ENCODE results near the gene COG3. TPM values are rescaled to one million over a fixed set of nuclear protein-coding genes. Genes with fewer than 3 reads are reported as not detected.
"Not testable (repeated sequence)": the region's sequence is repeated elsewhere in the genome, so short reads cannot be mapped to it uniquely, and the experiment has no call there.

The COG3 gene
- total and polyA plus RNA-seq, 4 donors: 7.4 to 39.3 (median 26.6) TPM

DNA sequence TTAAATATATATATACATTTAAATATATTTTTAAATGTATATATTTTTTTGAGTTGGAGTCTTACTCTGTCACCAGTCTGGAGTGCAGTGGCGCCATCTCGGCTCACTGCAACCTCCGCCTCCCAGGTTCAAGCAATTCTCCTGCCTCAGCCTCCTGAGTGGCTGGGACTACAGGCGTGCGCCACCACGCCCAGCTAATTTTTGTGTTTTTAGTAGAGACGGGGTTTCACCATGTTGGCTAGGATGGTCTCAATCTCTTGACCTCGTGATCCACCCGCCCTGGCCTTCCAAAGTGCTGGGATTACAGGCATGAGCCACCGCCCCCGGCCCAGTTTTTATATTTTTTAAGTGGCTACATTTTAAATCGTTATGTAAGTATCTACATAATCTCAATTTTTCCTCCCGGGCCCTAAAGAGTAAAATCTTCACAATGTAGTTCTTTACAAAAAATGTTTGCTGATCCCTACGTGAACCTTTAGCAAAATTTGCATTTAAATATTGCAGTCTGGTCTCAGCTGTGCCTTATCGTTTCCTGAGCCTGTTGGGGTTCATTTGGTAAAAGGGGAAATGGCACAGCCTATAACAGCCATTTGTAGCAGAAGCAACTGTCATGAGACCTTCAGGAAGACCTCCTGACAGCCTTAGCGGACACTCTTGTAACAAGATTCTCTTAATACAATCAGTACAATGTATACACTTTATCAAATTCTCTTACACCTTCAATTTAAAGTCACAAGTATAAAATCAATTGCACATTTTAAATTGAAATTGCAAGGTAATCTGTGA, 38.5 kb upstream of the COG3 start:
- H3K27ac ChIP-seq (ENCODE audit: low read depth in 1 of 2, low read length in 2 of 2); H3K36me3 ChIP-seq (ENCODE audit: control insufficient read depth in 1 of 2, insufficient read depth in 2 of 2, low read length in 1 of 2); H3K4me3 ChIP-seq (ENCODE audit: low read length in 2 of 2); H3K27me3 ChIP-seq (ENCODE audit: control insufficient read depth in 1 of 2, insufficient read depth in 2 of 2, low read length in 1 of 2); H3K4me1 ChIP-seq (ENCODE audit: control insufficient read depth in 1 of 2, insufficient read depth in 2 of 2, low read length in 2 of 2); intact Hi-C loops (cut with DNase I); H3K9me3 ChIP-seq (ENCODE audit: control insufficient read depth, low read length); DNase-seq: not testable (repeated sequence)
- ATAC-seq (ENCODE audit: low FRiP score): peak; percentile 38
- WGBS, 2 donors: 76 to 81% methylated on average over 16 of the region's 16 CpGs

DNA sequence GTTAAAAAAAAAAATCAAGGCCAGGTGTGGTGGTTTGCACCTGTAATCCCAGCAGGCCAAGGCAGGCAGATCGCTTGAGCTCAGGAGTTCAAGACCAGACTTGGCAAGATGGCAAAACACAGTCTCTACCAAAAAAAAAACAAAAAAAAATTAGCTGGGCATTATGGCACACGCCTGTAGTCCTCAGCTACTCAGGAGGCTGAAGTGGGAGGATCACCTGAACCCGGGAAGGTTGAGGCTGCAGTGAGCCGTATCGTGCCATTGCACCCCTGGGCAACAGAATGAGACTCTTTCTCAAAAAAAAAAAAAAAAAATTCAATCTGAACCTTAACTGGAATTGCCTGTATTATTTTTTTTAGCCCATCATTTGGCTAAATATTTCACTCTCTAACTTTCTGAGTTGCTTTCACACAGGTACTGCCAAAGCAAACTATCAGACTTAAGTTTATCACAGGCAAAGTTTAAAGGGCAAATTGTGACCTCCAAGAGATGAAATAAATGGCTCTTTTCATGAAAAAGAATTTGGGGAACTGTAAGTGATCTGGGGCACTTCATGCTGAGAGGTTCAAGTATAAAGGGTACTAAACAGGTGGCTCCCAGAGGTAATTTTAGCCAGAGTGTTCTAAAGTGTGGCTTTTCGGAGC, 31.9 kb upstream of the COG3 start:
- WGBS, 2 donors: 90 to 96% methylated on average over 6 of the region's 6 CpGs
- no peak for ATAC-seq (ENCODE audit: low FRiP score)
- intact Hi-C loops (cut with DNase I): no loop called here

GRCh38 chr13:45433381-45433790, 31.4 kb upstream of the COG3 start:
- Histone ChIP-seq H3K4me3 (ENCODE audit: low read length in 2 of 2) (no peak overlapping the region), H3K9me3 (ENCODE audit: control insufficient read depth, low read length) (no peaks in the 10 kb centered on the region), H3K4me1 (ENCODE audit: control insufficient read depth in 1 of 2, insufficient read depth in 2 of 2, low read length in 2 of 2) (no peaks in the 10 kb centered on the region), H3K36me3 (ENCODE audit: control insufficient read depth in 1 of 2, insufficient read depth in 2 of 2, low read length in 1 of 2) (no peaks in the 10 kb centered on the region), H3K27me3 (ENCODE audit: control insufficient read depth in 1 of 2, insufficient read depth in 2 of 2, low read length in 1 of 2) (no peaks in the 10 kb centered on the region), H3K27ac (ENCODE audit: low read depth in 1 of 2, low read length in 2 of 2) (no peak overlapping the region)
- DNase-seq (no peak), ATAC-seq (ENCODE audit: low FRiP score) (no peak)
- intact Hi-C loops (cut with DNase I): no loop called here
- 75 to 77% methylated on average over 5 of the region's 5 CpGs for WGBS, 2 donors

More for the DNA sequence above, 31.9 kb upstream of the COG3 start:
- H3K36me3 ChIP-seq (ENCODE audit: control insufficient read depth in 1 of 2, insufficient read depth in 2 of 2, low read length in 1 of 2): no peaks in the 10 kb centered on the region
- H3K27ac ChIP-seq (ENCODE audit: low read depth in 1 of 2, low read length in 2 of 2): no peak overlapping the region
- DNase-seq: no peak
- H3K4me1 ChIP-seq (ENCODE audit: control insufficient read depth in 1 of 2, insufficient read depth in 2 of 2, low read length in 2 of 2): no peaks in the 10 kb centered on the region
- H3K27me3 ChIP-seq (ENCODE audit: control insufficient read depth in 1 of 2, insufficient read depth in 2 of 2, low read length in 1 of 2): no peaks in the 10 kb centered on the region
- H3K9me3 ChIP-seq (ENCODE audit: control insufficient read depth, low read length): no peaks in the 10 kb centered on the region
- H3K4me3 ChIP-seq (ENCODE audit: low read length in 2 of 2): no peak overlapping the region

DNA sequence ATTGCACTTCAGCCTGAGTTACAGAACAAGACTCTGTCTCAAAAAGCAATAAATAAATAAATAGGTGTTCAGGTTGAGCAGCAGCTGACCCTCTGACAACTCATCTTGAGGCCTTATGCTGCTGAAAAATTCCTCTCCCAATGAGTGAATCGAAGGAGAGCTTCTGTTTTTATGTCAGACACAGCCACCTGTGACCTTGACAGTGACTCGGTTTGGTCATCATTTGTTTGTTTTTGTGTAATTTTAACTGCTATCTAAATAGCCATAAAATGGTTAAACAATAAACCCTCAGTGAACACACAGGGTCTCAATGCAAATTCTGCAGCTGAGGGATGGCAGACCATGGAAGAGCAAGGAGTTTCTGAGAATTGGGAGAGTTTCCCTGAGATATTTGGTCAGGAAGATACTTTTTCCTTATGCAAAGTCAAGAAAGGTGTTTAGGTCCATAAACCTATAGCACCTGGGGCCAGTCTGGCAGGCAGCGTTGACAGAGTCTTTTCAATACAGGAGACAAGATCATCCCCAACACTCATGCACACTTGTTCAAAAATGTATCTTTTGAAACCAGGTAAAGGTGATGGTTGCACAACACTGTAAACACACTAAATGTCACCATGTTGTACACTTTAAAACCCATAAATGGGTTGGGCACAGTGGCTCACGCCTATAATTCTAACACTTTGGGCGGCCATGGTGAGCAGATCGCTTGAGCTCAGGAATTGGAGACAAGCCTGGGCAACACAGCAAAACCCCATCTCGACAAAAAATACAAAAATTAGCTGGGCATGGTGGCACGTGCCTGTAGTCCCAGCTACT, 30.0 kb upstream of the COG3 start:
- no peaks in the 10 kb centered on the region for H3K4me1 ChIP-seq (ENCODE audit: control insufficient read depth in 1 of 2, insufficient read depth in 2 of 2, low read length in 2 of 2)
- no peaks in the 10 kb centered on the region for H3K9me3 ChIP-seq (ENCODE audit: control insufficient read depth, low read length)
- no peaks in the 10 kb centered on the region for H3K27me3 ChIP-seq (ENCODE audit: control insufficient read depth in 1 of 2, insufficient read depth in 2 of 2, low read length in 1 of 2)
- no peaks in the 10 kb centered on the region for H3K36me3 ChIP-seq (ENCODE audit: control insufficient read depth in 1 of 2, insufficient read depth in 2 of 2, low read length in 1 of 2)
- no peak overlapping the region for H3K27ac ChIP-seq (ENCODE audit: low read depth in 1 of 2, low read length in 2 of 2)
- H3K4me3 ChIP-seq (ENCODE audit: low read length in 2 of 2): no peak overlapping the region
- 79 to 89% methylated on average over 8 of the region's 8 CpGs for WGBS, 2 donors
- intact Hi-C loops (cut with DNase I): no loop called here
- ATAC-seq (ENCODE audit: low FRiP score) (no peak), DNase-seq (no peak)

DNA sequence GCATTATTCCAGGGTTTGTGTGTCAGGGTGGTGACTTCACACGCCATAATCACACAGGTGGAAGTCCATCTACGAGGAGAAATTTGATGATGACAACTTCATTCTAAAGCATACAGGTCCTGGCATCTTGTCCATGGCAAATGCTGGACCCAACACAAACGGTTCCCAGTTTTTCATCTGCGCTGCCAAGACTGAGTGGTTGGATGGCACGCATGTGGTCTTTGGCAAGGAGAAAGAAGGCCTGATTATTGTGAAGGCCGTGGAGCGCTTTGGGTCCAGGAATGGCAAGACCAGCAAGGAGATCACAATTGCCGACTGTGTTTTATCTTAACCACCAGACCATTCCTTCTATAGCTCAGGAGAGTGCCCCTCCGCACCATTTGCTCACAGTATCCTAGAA, 28.4 kb upstream of the COG3 start:
- H3K36me3 ChIP-seq (ENCODE audit: control insufficient read depth in 1 of 2, insufficient read depth in 2 of 2, low read length in 1 of 2): no peaks in the 10 kb centered on the region
- no peaks in the 10 kb centered on the region for H3K27me3 ChIP-seq (ENCODE audit: control insufficient read depth in 1 of 2, insufficient read depth in 2 of 2, low read length in 1 of 2)
- H3K9me3 ChIP-seq (ENCODE audit: control insufficient read depth, low read length): no peaks in the 10 kb centered on the region
- WGBS, 2 donors: 18 to 32% methylated on average over 9 of the region's 9 CpGs
- no peak overlapping the region for H3K4me3 ChIP-seq (ENCODE audit: low read length in 2 of 2)
- no peak overlapping the region for H3K27ac ChIP-seq (ENCODE audit: low read depth in 1 of 2, low read length in 2 of 2)
- intact Hi-C loops (cut with DNase I): no loop called here
- no peak for DNase-seq
- no peak for ATAC-seq (ENCODE audit: low FRiP score)
- H3K4me1 ChIP-seq (ENCODE audit: control insufficient read depth in 1 of 2, insufficient read depth in 2 of 2, low read length in 2 of 2): no peaks in the 10 kb centered on the region

- no peaks in the 10 kb centered on the region for H3K27me3 ChIP-seq (ENCODE audit: control insufficient read depth in 1 of 2, insufficient read depth in 2 of 2, low read length in 1 of 2)
- H3K4me1 ChIP-seq (ENCODE audit: control insufficient read depth in 1 of 2, insufficient read depth in 2 of 2, low read length in 2 of 2): no peaks in the 10 kb centered on the region
- no peak for ATAC-seq (ENCODE audit: low FRiP score)
- no peak overlapping the region for H3K4me3 ChIP-seq (ENCODE audit: low read length in 2 of 2)
- H3K27ac ChIP-seq (ENCODE audit: low read depth in 1 of 2, low read length in 2 of 2): no peak overlapping the region
- no peak for DNase-seq
- H3K36me3 ChIP-seq (ENCODE audit: control insufficient read depth in 1 of 2, insufficient read depth in 2 of 2, low read length in 1 of 2): no peaks in the 10 kb centered on the region
- H3K9me3 ChIP-seq (ENCODE audit: control insufficient read depth, low read length): no peaks in the 10 kb centered on the region
- WGBS, 2 donors: 95 to 97% methylated on average over 4 of the region's 4 CpGs
- intact Hi-C loops (cut with DNase I): no loop called here
Measured at GRCh38 chr13:45436953-45437352, 27.8 kb upstream of the COG3 start.

DNA sequence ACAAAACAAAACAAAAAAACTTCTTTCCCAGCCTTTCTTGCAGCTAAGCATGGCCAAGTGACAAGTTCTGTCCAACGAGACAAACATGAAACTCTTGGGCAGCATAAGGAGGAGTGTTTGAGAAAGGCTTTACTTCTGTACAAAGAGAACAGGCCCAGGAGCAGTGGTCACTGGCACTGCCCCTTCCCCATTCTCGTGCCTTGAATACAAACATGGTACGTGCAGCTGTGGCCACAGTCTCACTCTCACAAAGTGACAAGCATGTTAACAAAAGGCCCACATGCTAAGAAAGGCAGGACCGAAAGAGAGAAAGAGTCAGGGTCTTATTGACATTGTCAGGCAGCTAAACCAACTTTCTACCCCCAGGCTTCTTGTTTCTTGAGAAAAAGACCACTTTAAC, 26.8 kb upstream of the COG3 start:
- Histone ChIP-seq H3K9me3 (ENCODE audit: control insufficient read depth, low read length) (no peaks in the 10 kb centered on the region), H3K27me3 (ENCODE audit: control insufficient read depth in 1 of 2, insufficient read depth in 2 of 2, low read length in 1 of 2) (no peaks in the 10 kb centered on the region), H3K4me1 (ENCODE audit: control insufficient read depth in 1 of 2, insufficient read depth in 2 of 2, low read length in 2 of 2) (no peaks in the 10 kb centered on the region), H3K36me3 (ENCODE audit: control insufficient read depth in 1 of 2, insufficient read depth in 2 of 2, low read length in 1 of 2) (no peaks in the 10 kb centered on the region), H3K4me3 (ENCODE audit: low read length in 2 of 2) (no peak overlapping the region), H3K27ac (ENCODE audit: low read depth in 1 of 2, low read length in 2 of 2) (no peak overlapping the region)
- intact Hi-C loops (cut with DNase I): no loop called here
- DNase-seq (no peak), ATAC-seq (ENCODE audit: low FRiP score) (no peak)
- WGBS, 2 donors: 85% methylated on average over 4 of the region's 4 CpGs

GRCh38 chr13:45439008-45439407, 25.7 kb upstream of the COG3 start:
- Histone ChIP-seq H3K9me3 (ENCODE audit: control insufficient read depth, low read length) (no peaks in the 10 kb centered on the region), H3K27ac (ENCODE audit: low read depth in 1 of 2, low read length in 2 of 2) (no peak overlapping the region), H3K36me3 (ENCODE audit: control insufficient read depth in 1 of 2, insufficient read depth in 2 of 2, low read length in 1 of 2) (no peaks in the 10 kb centered on the region), H3K27me3 (ENCODE audit: control insufficient read depth in 1 of 2, insufficient read depth in 2 of 2, low read length in 1 of 2) (no peaks in the 10 kb centered on the region), H3K4me3 (ENCODE audit: low read length in 2 of 2) (no peak overlapping the region), H3K4me1 (ENCODE audit: control insufficient read depth in 1 of 2, insufficient read depth in 2 of 2, low read length in 2 of 2) (no peaks in the 10 kb centered on the region)
- intact Hi-C loops (cut with DNase I): no loop called here
- 92 to 94% methylated on average over 4 of the region's 4 CpGs for WGBS, 2 donors
- DNase-seq (no peak), ATAC-seq (ENCODE audit: low FRiP score) (no peak)

Data from aorta (tissue), 5 donors.